ENCODE data around the gene LMF1. TPM values are rescaled to one million over a fixed set of nuclear protein-coding genes. Genes with fewer than 3 reads are reported as not detected.

The LMF1 gene
- total RNA-seq, 1 donor from 2014 or later = 21.4 TPM

DNA sequence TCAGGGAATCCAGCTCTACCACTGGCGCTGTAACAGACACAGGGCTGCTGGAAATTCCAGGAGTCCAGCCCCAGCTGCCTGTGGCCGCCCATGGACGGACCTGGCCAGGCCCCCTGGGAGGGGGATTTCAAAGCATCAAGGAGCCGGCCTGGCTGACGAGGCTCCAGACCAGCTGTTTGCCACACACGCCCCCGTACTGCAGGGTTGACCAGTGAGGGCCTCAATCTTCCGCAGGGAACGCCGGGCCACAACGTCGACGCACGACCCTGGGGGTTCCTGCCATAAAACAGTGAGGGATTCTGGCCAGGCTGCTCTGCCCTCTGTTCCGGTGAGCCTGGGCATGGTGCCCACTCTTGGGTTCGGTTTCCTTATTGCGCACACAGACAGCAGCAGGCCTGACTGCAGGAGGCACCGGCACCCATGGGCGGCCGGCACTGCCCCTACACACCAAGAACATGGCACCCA lies 3.7 kb downstream of the LMF1 start:
- H3K4me1 Mint-ChIP-seq (ENCODE audit: unreplicated experiment) = peaks cover 28% of the 10 kb centered on the region

GRCh38 chr16:966505-966904 lies 4.3 kb downstream of the LMF1 start:
- Mint-ChIP-seq H3K9me3 (peaks cover 9% of the 10 kb centered on the region), H3K4me1 (ENCODE audit: unreplicated experiment) (peaks cover 22% of the 10 kb centered on the region), H3K36me3 (peaks cover 22% of the 10 kb centered on the region), H3K27me3 (no peaks in the 10 kb centered on the region), H3K4me3 (no peak overlapping the region), H3K27ac (no peak overlapping the region)
- DNase-seq (ENCODE audit: extremely low spot score, unreplicated experiment) = no peak
- no peak for TF ChIP-seq CTCF (conservative IDR thresholded peaks at IDR 0.05)

More for the DNA sequence above, 3.7 kb downstream of the LMF1 start:
- TF ChIP-seq CTCF (conservative IDR thresholded peaks at IDR 0.05) = no peak
- Mint-ChIP-seq H3K27me3 (no peaks in the 10 kb centered on the region), H3K4me3 (no peak overlapping the region), H3K27ac (no peak overlapping the region), H3K9me3 (peaks cover 9% of the 10 kb centered on the region), H3K36me3 (peaks cover 22% of the 10 kb centered on the region)
- DNase-seq (ENCODE audit: extremely low spot score, unreplicated experiment) = no peak

DNA sequence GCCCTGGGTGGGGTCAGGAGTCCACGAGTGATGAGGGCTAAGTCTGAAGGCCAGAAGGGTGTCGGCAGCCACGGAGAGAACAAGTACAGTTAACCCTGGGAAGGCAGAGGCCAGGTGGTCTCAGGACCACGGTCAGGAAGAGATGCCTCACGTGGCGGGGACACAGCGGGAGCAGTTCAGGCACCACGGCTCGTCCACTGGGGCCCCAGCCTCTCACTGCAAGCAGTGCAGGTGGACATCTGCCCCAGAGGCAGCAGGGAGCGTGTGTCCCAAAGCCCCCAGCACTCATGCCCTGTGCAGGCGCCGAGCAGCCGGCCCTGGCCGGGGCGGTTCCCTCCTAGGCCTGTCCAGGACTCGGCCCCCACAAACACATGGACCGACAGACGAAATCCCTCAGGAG lies 4.7 kb downstream of the LMF1 start:
- Mint-ChIP-seq H3K9me3 (peaks cover 9% of the 10 kb centered on the region), H3K4me1 (ENCODE audit: unreplicated experiment) (peaks cover 20% of the 10 kb centered on the region), H3K27me3 (no peaks in the 10 kb centered on the region), H3K36me3 (peaks cover 22% of the 10 kb centered on the region), H3K27ac (no peak overlapping the region), H3K4me3 (no peak overlapping the region)
- no peak for DNase-seq (ENCODE audit: extremely low spot score, unreplicated experiment)
- TF ChIP-seq CTCF (conservative IDR thresholded peaks at IDR 0.05) = no peak

DNA sequence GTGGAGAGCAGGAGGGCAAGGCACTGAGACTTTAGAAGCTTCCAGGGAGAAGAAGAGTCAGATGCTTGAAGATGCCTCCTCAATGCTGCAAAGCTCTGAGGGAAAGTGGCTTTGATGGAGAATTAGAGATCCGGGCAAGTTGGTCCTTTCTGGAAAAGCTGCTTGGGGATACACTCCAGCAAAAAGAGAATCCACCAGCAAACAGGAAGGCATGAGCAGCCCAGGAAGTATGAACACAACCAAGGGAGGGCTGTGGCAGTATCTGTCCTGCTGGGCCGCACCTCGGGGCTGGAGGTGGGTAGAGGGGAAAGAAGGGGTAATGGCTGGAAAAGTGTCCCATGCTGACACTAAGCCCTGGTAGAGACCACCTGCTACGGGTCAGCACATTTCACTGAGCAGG lies 5.3 kb downstream of the LMF1 start:
- Mint-ChIP-seq H3K27ac (no peak overlapping the region), H3K4me3 (no peak overlapping the region), H3K27me3 (no peaks in the 10 kb centered on the region), H3K4me1 (ENCODE audit: unreplicated experiment) (peaks cover 20% of the 10 kb centered on the region), H3K9me3 (peaks cover 9% of the 10 kb centered on the region), H3K36me3 (peaks cover 22% of the 10 kb centered on the region)
- DNase-seq (ENCODE audit: extremely low spot score, unreplicated experiment) = no peak
- no peak for TF ChIP-seq CTCF (conservative IDR thresholded peaks at IDR 0.05)

GRCh38 chr16:965036-965395 lies 5.8 kb downstream of the LMF1 start:
- DNase-seq (ENCODE audit: extremely low spot score, unreplicated experiment) = no peak
- peaks cover 22% of the 10 kb centered on the region for H3K36me3 Mint-ChIP-seq
- TF ChIP-seq CTCF (conservative IDR thresholded peaks at IDR 0.05) = no peak
- no peak overlapping the region for H3K4me3 Mint-ChIP-seq
- H3K4me1 Mint-ChIP-seq (ENCODE audit: unreplicated experiment) = peaks cover 20% of the 10 kb centered on the region
- no peaks in the 10 kb centered on the region for H3K27me3 Mint-ChIP-seq
- no peak overlapping the region for H3K27ac Mint-ChIP-seq
- H3K9me3 Mint-ChIP-seq = peaks cover 9% of the 10 kb centered on the region
